HEK293T (cell line): ENCODE data around the gene SNX4.

Experiments
- NFRKB ChIP-seq: fragments of 450-650 bp; IDR thresholded peaks from 2 replicates; pipeline ENCODE4 v1.6.1; 2016; ENCODE audit warnings: mild to moderate bottlenecking, moderate library complexity
- SUZ12 ChIP-seq: fragments of 450-650 bp; IDR thresholded peaks from 2 replicates; pipeline ENCODE4 v1.6.1; 2016; ENCODE audit warnings: mild to moderate bottlenecking
- TARDBP ChIP-seq: fragments of 450-650 bp; IDR thresholded peaks from 2 replicates; pipeline ENCODE4 v1.6.1; 2016

- TF ChIP-seq SUZ12 (no peak), NFRKB (no peak), TARDBP (no peak)
These were observed 5.2 kb upstream of the SNX4 start for GRCh38 chr3:125525153-125525552.
